H1 (cell line): ENCODE data around the gene ADAT3.

Experiments
- CBX8 ChIP-seq: fragments of 300-800, 300-1000 bp; sonication (generic); IDR thresholded peaks from 2 replicates; pipeline ENCODE4 v1.7.1; 2016; ENCODE audit warnings: low read depth, low read length, borderline replicate concordance
- CREB1 ChIP-seq: IDR thresholded peaks from 2 replicates; pipeline ENCODE4 v1.6.1; 2012; ENCODE audit warnings: inconsistent platforms
- CTCF ChIP-seq, 3 experiments: IDR thresholded peaks; 1 replicate in 2 of 3; 2 replicates in 1 of 3; pipeline versions ENCODE4 v1.5.1 to v1.6.1; 2011; ENCODE audit warnings: low read length in 3 of 3, mild to moderate bottlenecking in 3 of 3, inconsistent platforms in 2 of 3, low read depth in 1 of 3, moderate library complexity in 1 of 3; ENCODE audit not compliant: insufficient read depth in 1 of 3; ENCODE audit errors: control extremely low read depth in 1 of 3
- POLR2A ChIP-seq, 2 experiments: IDR thresholded peaks; 1 replicate in 1 of 2; 2 replicates in 1 of 2; pipeline ENCODE4 v1.6.1; 2011; ENCODE audit warnings: low read depth in 2 of 2, low read length in 2 of 2, mild to moderate bottlenecking in 2 of 2; ENCODE audit errors: control extremely low read depth in 1 of 2
- SRF ChIP-seq: IDR thresholded peaks from 2 replicates; pipeline ENCODE4 v1.6.1; 2011; ENCODE audit warnings: mild to moderate bottlenecking, low read depth, low read length, moderate library complexity
- SUZ12 ChIP-seq: fragments of 200-600 bp; sonication (generic); IDR thresholded peaks from 2 replicates; pipeline ENCODE4 v1.6.1; 2012; ENCODE audit warnings: mild to moderate bottlenecking, inconsistent platforms, low read length, moderate library complexity, mixed read lengths

- TF ChIP-seq CTCF (IDR thresholded peaks at IDR 0.05; ENCODE audit: control extremely low read depth in 1 of 3, insufficient read depth in 1 of 3, low read depth in 1 of 3, low read length in 3 of 3) (no peak), CBX8 (no peak), POLR2A (IDR thresholded peaks at IDR 0.05; ENCODE audit: control extremely low read depth in 1 of 2, low read depth in 2 of 2, low read length in 2 of 2) (no peak), SRF (no peak), SUZ12 (no peak), CREB1 (no peak)
Observed at GRCh38 chr19:1923319-1923718, 18.1 kb downstream of the ADAT3 start.
